ENCODE data around the gene ABCB8.

Gene ABCB8

GRCh38 chr7:151056666-151057505 lies 28.6 kb downstream of the ABCB8 start:
- Histone ChIP-seq H3K9ac (ENCODE audit: low read depth, low read length) (peak overlapping the region; percentile 82), H3K9me3 (replicated peaks; ENCODE audit: low read length) (no peaks in the 10 kb centered on the region), H3K4me2 (ENCODE audit: low read length) (peak overlapping the region; percentile 94), H3K4me3 (ENCODE audit: low read length) (peak overlapping the region; percentile 87), H3K4me1 (ENCODE audit: control insufficient read depth, insufficient read depth, low read length) (peaks cover 35% of the 10 kb centered on the region), H3K36me3 (ENCODE audit: insufficient read depth, low read length) (peaks cover 1% of the 10 kb centered on the region), H3K27me3 (ENCODE audit: control insufficient read depth, insufficient read depth, low read length) (no peaks in the 10 kb centered on the region)

GRCh38 chr7:151057506-151057988 lies 29.3 kb downstream of the ABCB8 start, which contains the start of gene CDK5:
CDK5 (minus strand) TSS chr7:151057897; CDS start chr7:151057848, 49 bp downstream.
- Histone ChIP-seq H3K9me3 (replicated peaks; ENCODE audit: low read length) (no peaks in the 10 kb centered on the region), H3K4me3 (ENCODE audit: low read length) (peak within 1 kb of the TSS; percentile 87), H3K27me3 (ENCODE audit: control insufficient read depth, insufficient read depth, low read length) (no peaks in the 10 kb centered on the region), H3K4me2 (ENCODE audit: low read length) (peak within 1 kb of the TSS; percentile 94), H3K4me1 (ENCODE audit: control insufficient read depth, insufficient read depth, low read length) (peaks cover 41% of the 10 kb centered on the region), H3K9ac (ENCODE audit: low read depth, low read length) (peak within 1 kb of the TSS; percentile 82), H3K36me3 (ENCODE audit: insufficient read depth, low read length) (peaks cover 4% of the 10 kb centered on the region)

GRCh38 chr7:151057989-151058780 lies 29.9 kb downstream of the ABCB8 start:
- Histone ChIP-seq H3K27me3 (ENCODE audit: control insufficient read depth, insufficient read depth, low read length) (no peaks in the 10 kb centered on the region), H3K36me3 (ENCODE audit: insufficient read depth, low read length) (peaks cover 4% of the 10 kb centered on the region), H3K9me3 (replicated peaks; ENCODE audit: low read length) (no peaks in the 10 kb centered on the region), H3K4me3 (ENCODE audit: low read length) (peak overlapping the region; percentile 87), H3K4me2 (ENCODE audit: low read length) (peak overlapping the region; percentile 94), H3K4me1 (ENCODE audit: control insufficient read depth, insufficient read depth, low read length) (peaks cover 46% of the 10 kb centered on the region), H3K9ac (ENCODE audit: low read depth, low read length) (peak overlapping the region; percentile 82)

- H3K9ac ChIP-seq (ENCODE audit: low read depth, low read length) = peak overlapping the region; percentile 82
These were observed 30.6 kb downstream of the ABCB8 start for GRCh38 chr7:151058781-151059366.

GRCh38 chr7:151059367-151060112 lies 31.3 kb downstream of the ABCB8 start, which contains the start of gene SLC4A2:
SLC4A2 (plus strand) TSS chr7:151059589; CDS start chr7:151061988, 2,399 bp downstream.
- Histone ChIP-seq H3K9me3 (replicated peaks; ENCODE audit: low read length) (no peaks in the 10 kb centered on the region), H3K4me1 (ENCODE audit: control insufficient read depth, insufficient read depth, low read length) (peaks cover 49% of the 10 kb centered on the region), H3K4me2 (ENCODE audit: low read length) (peak within 1 kb of the TSS; percentile 94), H3K4me3 (ENCODE audit: low read length) (peak within 1 kb of the TSS; percentile 87), H3K36me3 (ENCODE audit: insufficient read depth, low read length) (peaks cover 6% of the 10 kb centered on the region), H3K27me3 (ENCODE audit: control insufficient read depth, insufficient read depth, low read length) (no peaks in the 10 kb centered on the region), H3K9ac (ENCODE audit: low read depth, low read length) (peak within 1 kb of the TSS; percentile 82)

More at GRCh38 chr7:151058781-151059366, 30.6 kb downstream of the ABCB8 start:
- Histone ChIP-seq H3K4me3 (ENCODE audit: low read length) (peak overlapping the region; percentile 87), H3K9me3 (replicated peaks; ENCODE audit: low read length) (no peaks in the 10 kb centered on the region), H3K36me3 (ENCODE audit: insufficient read depth, low read length) (peaks cover 4% of the 10 kb centered on the region), H3K4me1 (ENCODE audit: control insufficient read depth, insufficient read depth, low read length) (peaks cover 49% of the 10 kb centered on the region), H3K27me3 (ENCODE audit: control insufficient read depth, insufficient read depth, low read length) (no peaks in the 10 kb centered on the region), H3K4me2 (ENCODE audit: low read length) (peak overlapping the region; percentile 94)

- peak overlapping the region; percentile 82 for H3K9ac ChIP-seq (ENCODE audit: low read depth, low read length)
- H3K4me1 ChIP-seq (ENCODE audit: control insufficient read depth, insufficient read depth, low read length) = peaks cover 49% of the 10 kb centered on the region
These were observed 31.8 kb downstream of the ABCB8 start for GRCh38 chr7:151060113-151060415.

GRCh38 chr7:151060416-151061212 lies 32.4 kb downstream of the ABCB8 start:
- no peaks in the 10 kb centered on the region for H3K27me3 ChIP-seq (ENCODE audit: control insufficient read depth, insufficient read depth, low read length)
- H3K4me1 ChIP-seq (ENCODE audit: control insufficient read depth, insufficient read depth, low read length) = peaks cover 49% of the 10 kb centered on the region
- peaks cover 17% of the 10 kb centered on the region for H3K36me3 ChIP-seq (ENCODE audit: insufficient read depth, low read length)
- no peaks in the 10 kb centered on the region for H3K9me3 ChIP-seq (replicated peaks; ENCODE audit: low read length)
- peak overlapping the region; percentile 87 for H3K4me3 ChIP-seq (ENCODE audit: low read length)
- peak overlapping the region; percentile 82 for H3K9ac ChIP-seq (ENCODE audit: low read depth, low read length)
- H3K4me2 ChIP-seq (ENCODE audit: low read length) = peak overlapping the region; percentile 94

More at GRCh38 chr7:151060113-151060415, 31.8 kb downstream of the ABCB8 start:
- Histone ChIP-seq H3K9me3 (replicated peaks; ENCODE audit: low read length) (no peaks in the 10 kb centered on the region), H3K27me3 (ENCODE audit: control insufficient read depth, insufficient read depth, low read length) (no peaks in the 10 kb centered on the region), H3K36me3 (ENCODE audit: insufficient read depth, low read length) (peaks cover 12% of the 10 kb centered on the region), H3K4me3 (ENCODE audit: low read length) (peak overlapping the region; percentile 87), H3K4me2 (ENCODE audit: low read length) (peak overlapping the region; percentile 94)

GRCh38 chr7:151061213-151062110 lies 33.2 kb downstream of the ABCB8 start:
- H3K4me3 ChIP-seq (ENCODE audit: low read length) = peak overlapping the region; percentile 87
- H3K36me3 ChIP-seq (ENCODE audit: insufficient read depth, low read length) = peaks cover 24% of the 10 kb centered on the region
- H3K9me3 ChIP-seq (replicated peaks; ENCODE audit: low read length) = no peaks in the 10 kb centered on the region
- H3K9ac ChIP-seq (ENCODE audit: low read depth, low read length) = peak overlapping the region; percentile 82
- peak overlapping the region; percentile 94 for H3K4me2 ChIP-seq (ENCODE audit: low read length)
- peaks cover 49% of the 10 kb centered on the region for H3K4me1 ChIP-seq (ENCODE audit: control insufficient read depth, insufficient read depth, low read length)
- no peaks in the 10 kb centered on the region for H3K27me3 ChIP-seq (ENCODE audit: control insufficient read depth, insufficient read depth, low read length)

- H3K27me3 ChIP-seq (ENCODE audit: control insufficient read depth, insufficient read depth, low read length) = no peaks in the 10 kb centered on the region
- peak overlapping the region; percentile 94 for H3K4me2 ChIP-seq (ENCODE audit: low read length)
- peaks cover 30% of the 10 kb centered on the region for H3K36me3 ChIP-seq (ENCODE audit: insufficient read depth, low read length)
- no peaks in the 10 kb centered on the region for H3K9me3 ChIP-seq (replicated peaks; ENCODE audit: low read length)
- H3K4me1 ChIP-seq (ENCODE audit: control insufficient read depth, insufficient read depth, low read length) = peaks cover 44% of the 10 kb centered on the region
- no peak overlapping the region for H3K9ac ChIP-seq (ENCODE audit: low read depth, low read length)
- peak overlapping the region; percentile 87 for H3K4me3 ChIP-seq (ENCODE audit: low read length)
These were observed 33.8 kb downstream of the ABCB8 start for GRCh38 chr7:151062111-151062398.

Measured in skeletal muscle satellite cell (primary cell).